Measurements from ENCODE around the gene MAP4K3.

MAP4K3 gene

GRCh38 chr2:39436592-39437521 is at the start of gene MAP4K3:
TSS of gene MAP4K3 (minus strand) at chr2:39437285. CDS start at chr2:39436987, 298 bp downstream.
- DNase-seq (ENCODE audit: low read depth in 3 of 3, low spot score in 1 of 3) = peak; percentile 30 to 58 (median 33)

- DNase-seq (ENCODE audit: low read depth in 3 of 3, low spot score in 1 of 3) = no peak
These were observed 49.0 kb upstream of the MAP4K3 start for GRCh38 chr2:39486071-39486470.

- DNase-seq (ENCODE audit: low read depth in 3 of 3, low spot score in 1 of 3) = no peak
These were observed 47.8 kb upstream of the MAP4K3 start for GRCh38 chr2:39484620-39485495.

- no peak for DNase-seq (ENCODE audit: low read depth in 3 of 3, low spot score in 1 of 3)
These were observed 47.1 kb upstream of the MAP4K3 start for GRCh38 chr2:39484206-39484605.

GRCh38 chr2:39483534-39483933 is 46.4 kb upstream of the MAP4K3 start:
- DNase-seq (ENCODE audit: low read depth in 3 of 3, low spot score in 1 of 3) = no peak

- DNase-seq (ENCODE audit: low read depth in 3 of 3, low spot score in 1 of 3) = no peak
These were observed 44.5 kb upstream of the MAP4K3 start for GRCh38 chr2:39481611-39482010.

GRCh38 chr2:39479696-39480095 is 42.6 kb upstream of the MAP4K3 start:
- DNase-seq (ENCODE audit: low read depth in 3 of 3, low spot score in 1 of 3) = no peak

- no peak for DNase-seq (ENCODE audit: low read depth in 3 of 3, low spot score in 1 of 3)
These were observed 42.1 kb upstream of the MAP4K3 start for GRCh38 chr2:39479053-39479670.

- no peak for DNase-seq (ENCODE audit: low read depth in 3 of 3, low spot score in 1 of 3)
These were observed 39.4 kb upstream of the MAP4K3 start for GRCh38 chr2:39476524-39476923.

GRCh38 chr2:39475006-39475405 is 37.9 kb upstream of the MAP4K3 start:
- no peak for DNase-seq (ENCODE audit: low read depth in 3 of 3, low spot score in 1 of 3)

- DNase-seq (ENCODE audit: low read depth in 3 of 3, low spot score in 1 of 3) = no peak
These were observed 33.5 kb upstream of the MAP4K3 start for GRCh38 chr2:39470580-39470979.

GRCh38 chr2:39469807-39470206 is 32.7 kb upstream of the MAP4K3 start:
- no peak for DNase-seq (ENCODE audit: low read depth in 3 of 3, low spot score in 1 of 3)

GRCh38 chr2:39468579-39469451 is 31.7 kb upstream of the MAP4K3 start:
- DNase-seq (ENCODE audit: low read depth in 3 of 3, low spot score in 1 of 3) = no peak

- no peak for DNase-seq (ENCODE audit: low read depth in 3 of 3, low spot score in 1 of 3)
These were observed 29.2 kb upstream of the MAP4K3 start for GRCh38 chr2:39466311-39466710.

GRCh38 chr2:39464864-39465263 is 27.8 kb upstream of the MAP4K3 start:
- DNase-seq (ENCODE audit: low read depth in 3 of 3, low spot score in 1 of 3) = no peak

- no peak for DNase-seq (ENCODE audit: low read depth in 3 of 3, low spot score in 1 of 3)
These were observed 18.7 kb upstream of the MAP4K3 start for GRCh38 chr2:39455826-39456225.

- DNase-seq (ENCODE audit: low read depth in 3 of 3, low spot score in 1 of 3) = no peak
These were observed 15.3 kb upstream of the MAP4K3 start for GRCh38 chr2:39452396-39452795.

GRCh38 chr2:39451954-39452353 is 14.9 kb upstream of the MAP4K3 start:
- DNase-seq (ENCODE audit: low read depth in 3 of 3, low spot score in 1 of 3) = no peak

GRCh38 chr2:39448169-39448502 is 11.1 kb upstream of the MAP4K3 start:
- DNase-seq (ENCODE audit: low read depth in 3 of 3, low spot score in 1 of 3) = no peak

- DNase-seq (ENCODE audit: low read depth in 3 of 3, low spot score in 1 of 3) = no peak
These were observed 10.4 kb upstream of the MAP4K3 start for GRCh38 chr2:39447266-39448168.
